ENCODE results near the gene CKMT2.

GRCh38 chr5:81235287-81236072 is 2.4 kb downstream of the CKMT2 start:
- no peak for TF ChIP-seq POLR2AphosphoS5 (IDR thresholded peaks at IDR 0.05; ENCODE audit: borderline replicate concordance, low read depth, low read length)
- TF ChIP-seq FOXP2 (optimal IDR thresholded peaks at IDR 0.05; ENCODE audit: control extremely low read depth, extremely low read length, insufficient read depth) = no peak
